MV-4-11 (cell line): ENCODE results near the gene TSTD2.
"Not testable (repeated sequence)": the region's sequence is repeated elsewhere in the genome, so short reads cannot be mapped to it uniquely, and the experiment has no call there.

Experiments used
- DNase-seq: peaks from one replicate; lab custom pipeline; 2025; lab: John Stamatoyannopoulos, UW

Gene TSTD2

GRCh38 chr9:97630591-97630990 lies 2.6 kb downstream of the TSTD2 start:
- DNase-seq = no peak

GRCh38 chr9:97629156-97629555 lies 4.0 kb downstream of the TSTD2 start:
- DNase-seq = no peak

- no peak for DNase-seq
Observed at GRCh38 chr9:97628668-97629067, 4.5 kb downstream of the TSTD2 start.

GRCh38 chr9:97627624-97628023 lies 5.5 kb downstream of the TSTD2 start:
- no peak for DNase-seq

- DNase-seq = no peak
Observed at GRCh38 chr9:97625620-97626019, 7.5 kb downstream of the TSTD2 start.

- DNase-seq = no peak
Observed at GRCh38 chr9:97623946-97624345, 9.2 kb downstream of the TSTD2 start.

GRCh38 chr9:97622483-97622882 lies 10.7 kb downstream of the TSTD2 start:
- DNase-seq = not testable (repeated sequence)

- DNase-seq = not testable (repeated sequence)
Observed at GRCh38 chr9:97620063-97620462, 13.1 kb downstream of the TSTD2 start.

GRCh38 chr9:97617939-97618416 lies 15.2 kb downstream of the TSTD2 start:
- DNase-seq = peak; percentile 61

GRCh38 chr9:97615439-97616072 lies 17.6 kb downstream of the TSTD2 start:
- DNase-seq = peak; percentile 50

- no peak for DNase-seq
Observed at GRCh38 chr9:97604901-97605645, 28.1 kb downstream of the TSTD2 start.

GRCh38 chr9:97602430-97602829 lies 30.7 kb downstream of the TSTD2 start:
- DNase-seq = no peak

- no peak for DNase-seq
Observed at GRCh38 chr9:97601228-97601898, 31.8 kb downstream of the TSTD2 start.

- DNase-seq = no peak
Observed at GRCh38 chr9:97600531-97601227, 32.5 kb downstream of the TSTD2 start.

GRCh38 chr9:97599314-97599846 lies 33.8 kb downstream of the TSTD2 start:
- no peak for DNase-seq

- DNase-seq = peak; percentile 83
Observed at GRCh38 chr9:97598461-97599288, 34.5 kb downstream of the TSTD2 start.

GRCh38 chr9:97596906-97597305 lies 36.3 kb downstream of the TSTD2 start:
- DNase-seq = no peak

GRCh38 chr9:97594381-97594921 lies 38.7 kb downstream of the TSTD2 start:
- DNase-seq = no peak

- DNase-seq = no peak
Observed at GRCh38 chr9:97593960-97594359, 39.2 kb downstream of the TSTD2 start.

- no peak for DNase-seq
Observed at GRCh38 chr9:97592126-97592525, 41.0 kb downstream of the TSTD2 start.

GRCh38 chr9:97591535-97591934 lies 41.6 kb downstream of the TSTD2 start:
- DNase-seq = peak; percentile 58
